ENCODE data around the gene DCDC2C. TPM values are rescaled to one million over a fixed set of nuclear protein-coding genes. Genes with fewer than 3 reads are reported as not detected.
A peak's percentile ranks its signal among the peaks of the same experiment; 100 is the strongest.

Gene DCDC2C
- total and polyA plus RNA-seq, 2 of the 4 experiments (the other 2 are of a cell fraction) = not detected

DNA sequence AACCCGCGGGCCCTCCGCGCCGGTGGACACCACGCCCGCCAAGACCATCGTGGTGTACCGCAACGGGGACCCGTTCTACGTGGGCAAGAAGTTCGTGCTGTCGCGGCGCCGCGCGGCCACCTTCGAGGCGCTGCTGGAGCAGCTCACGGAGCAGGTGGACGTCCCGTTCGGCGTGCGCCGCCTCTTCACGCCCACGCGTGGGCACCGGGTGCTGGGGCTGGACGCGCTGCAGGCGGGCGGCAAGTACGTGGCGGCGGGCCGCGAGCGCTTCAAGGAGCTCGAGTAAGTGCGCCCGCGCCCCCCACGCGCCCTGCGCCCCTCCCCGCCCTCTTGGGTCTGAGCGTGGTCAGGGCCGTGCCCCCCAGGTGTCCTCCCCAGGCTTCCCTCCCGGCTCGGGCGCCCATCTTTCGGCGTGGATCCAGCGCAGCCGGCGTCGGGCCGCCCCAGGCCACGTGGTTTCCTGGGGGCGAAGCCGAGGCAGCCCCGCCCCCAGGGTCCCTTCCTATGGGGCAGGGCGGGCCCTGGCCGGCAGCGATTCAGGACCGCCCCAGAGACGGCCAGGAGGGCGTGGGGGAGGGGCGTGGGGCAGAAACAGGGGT lies 481 bp downstream of the DCDC2C start:
- ChIA-PET CTCF (no interaction called here), POLR2A (ENCODE audit: unreplicated experiment) (no interaction called here)
- intact Hi-C loops (cut with micrococcal nuclease) = no loop called here
- ATAC-seq (ENCODE audit: low read depth) (no peak), DNase-seq (no peak)
- Histone ChIP-seq H3K9me1 (ENCODE audit: insufficient read depth, low read length) (no peaks in the 10 kb centered on the region), H3K56ac (ENCODE audit: extremely low read depth, insufficient read depth, low read length) (no peak overlapping the region), H2BK20ac (ENCODE audit: low read depth, low read length) (no peak overlapping the region), H3K23ac (ENCODE audit: low read depth, low read length) (no peak overlapping the region), H3K4me1 (ENCODE audit: control insufficient read depth, insufficient read depth, low read length) (peaks cover 5% of the 10 kb centered on the region), H3K18ac (ENCODE audit: low read depth, low read length) (no peak overlapping the region), H2AK9ac (replicated peaks; ENCODE audit: low read depth, low read length, poor library complexity) (no peak overlapping the region), H3K14ac (replicated peaks; ENCODE audit: low read depth, low read length) (no peak overlapping the region), H4K20me1 (ENCODE audit: insufficient read depth, low read length) (no peaks in the 10 kb centered on the region), H3K36me3 (ENCODE audit: control insufficient read depth, insufficient read depth, low read length) (no peaks in the 10 kb centered on the region), H2AFZ (replicated peaks; ENCODE audit: low read length, poor library complexity) (peak overlapping the region; percentile 59), H3K27ac (ENCODE audit: insufficient read depth, low read length) (no peak overlapping the region), H3K4me3 (ENCODE audit: insufficient read depth, low read depth, low read length) (no peak overlapping the region), H3K9ac (ENCODE audit: low read depth, low read length) (no peak overlapping the region), H4K5ac (ENCODE audit: low read depth, low read length) (no peak overlapping the region), H3K27me3 (ENCODE audit: control insufficient read depth, insufficient read depth, low read length) (peaks cover 15% of the 10 kb centered on the region), H3K9me3 (ENCODE audit: control insufficient read depth, insufficient read depth, low read length) (no peaks in the 10 kb centered on the region; the same call in 1 of the 2 replicates), H4K91ac (ENCODE audit: insufficient read depth, low read depth, low read length) (no peak overlapping the region), H2AK5ac (ENCODE audit: low read depth, low read length) (no peak overlapping the region), H4K8ac (ENCODE audit: low read depth in 2 of 2, low read length in 2 of 2) (no peak overlapping the region), H2BK120ac (ENCODE audit: low read depth, low read length) (no peak overlapping the region), H3K4ac (ENCODE audit: low read depth, low read length) (no peak overlapping the region), H3K79me1 (ENCODE audit: low read depth in 1 of 2, low read length in 2 of 2) (no peaks in the 10 kb centered on the region), H3K4me2 (ENCODE audit: low read depth, low read length) (no peak overlapping the region), H2BK15ac (ENCODE audit: low read depth, low read length) (no peak overlapping the region), H2BK5ac (ENCODE audit: low read depth, low read length, poor library complexity, severe bottlenecking) (no peak overlapping the region)
- TF ChIP-seq FOS (IDR thresholded peaks at IDR 0.05; ENCODE audit: low read depth, low read length) (no peak), SMC3 (IDR thresholded peaks at IDR 0.05; ENCODE audit: low read depth, low read length) (no peak), MAFK (IDR thresholded peaks at IDR 0.05; ENCODE audit: low read depth, low read length) (no peak), POLR2A (IDR thresholded peaks at IDR 0.05; ENCODE audit: low read depth, low read length) (no peak), RFX5 (IDR thresholded peaks at IDR 0.05; ENCODE audit: low read depth, low read length) (no peak), NFE2L2 (IDR thresholded peaks at IDR 0.05; ENCODE audit: low read depth, low read length) (no peak), MAZ (IDR thresholded peaks at IDR 0.05; ENCODE audit: borderline replicate concordance, low read depth, low read length) (no peak), RCOR1 (IDR thresholded peaks at IDR 0.05; ENCODE audit: insufficient replicate concordance, low read length) (no peak)
- TF ChIP-seq, protein P1, sequence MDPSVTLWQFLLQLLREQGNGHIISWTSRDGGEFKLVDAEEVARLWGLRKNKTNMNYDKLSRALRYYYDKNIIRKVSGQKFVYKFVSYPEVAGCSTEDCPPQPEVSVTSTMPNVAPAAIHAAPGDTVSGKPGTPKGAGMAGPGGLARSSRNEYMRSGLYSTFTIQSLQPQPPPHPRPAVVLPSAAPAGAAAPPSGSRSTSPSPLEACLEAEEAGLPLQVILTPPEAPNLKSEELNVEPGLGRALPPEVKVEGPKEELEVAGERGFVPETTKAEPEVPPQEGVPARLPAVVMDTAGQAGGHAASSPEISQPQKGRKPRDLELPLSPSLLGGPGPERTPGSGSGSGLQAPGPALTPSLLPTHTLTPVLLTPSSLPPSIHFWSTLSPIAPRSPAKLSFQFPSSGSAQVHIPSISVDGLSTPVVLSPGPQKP (IDR thresholded peaks at IDR 0.05; ENCODE audit: borderline replicate concordance, low read depth, low read length) = no peak
- TF ChIP-seq, protein P2, sequence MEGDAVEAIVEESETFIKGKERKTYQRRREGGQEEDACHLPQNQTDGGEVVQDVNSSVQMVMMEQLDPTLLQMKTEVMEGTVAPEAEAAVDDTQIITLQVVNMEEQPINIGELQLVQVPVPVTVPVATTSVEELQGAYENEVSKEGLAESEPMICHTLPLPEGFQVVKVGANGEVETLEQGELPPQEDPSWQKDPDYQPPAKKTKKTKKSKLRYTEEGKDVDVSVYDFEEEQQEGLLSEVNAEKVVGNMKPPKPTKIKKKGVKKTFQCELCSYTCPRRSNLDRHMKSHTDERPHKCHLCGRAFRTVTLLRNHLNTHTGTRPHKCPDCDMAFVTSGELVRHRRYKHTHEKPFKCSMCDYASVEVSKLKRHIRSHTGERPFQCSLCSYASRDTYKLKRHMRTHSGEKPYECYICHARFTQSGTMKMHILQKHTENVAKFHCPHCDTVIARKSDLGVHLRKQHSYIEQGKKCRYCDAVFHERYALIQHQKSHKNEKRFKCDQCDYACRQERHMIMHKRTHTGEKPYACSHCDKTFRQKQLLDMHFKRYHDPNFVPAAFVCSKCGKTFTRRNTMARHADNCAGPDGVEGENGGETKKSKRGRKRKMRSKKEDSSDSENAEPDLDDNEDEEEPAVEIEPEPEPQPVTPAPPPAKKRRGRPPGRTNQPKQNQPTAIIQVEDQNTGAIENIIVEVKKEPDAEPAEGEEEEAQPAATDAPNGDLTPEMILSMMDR (conservative IDR thresholded peaks at IDR 0.05; ENCODE audit: low read depth, low read length) = no peak
- in situ Hi-C loops (cut with MboI; ENCODE audit: low sequenced_read_pairs) = no loop called here
- 14% methylated on average over 44 of the region's 73 CpGs; no CpG with 5 or more reads in 1 of the 2 experiments for WGBS, 2 experiments (ENCODE audit: extremely low coverage in 2 of 2, insufficient read length in 1 of 2)
- dilution Hi-C loops (cut with HindIII; ENCODE audit: low sequenced_read_pairs, unreplicated experiment) = no loop called here
- BruUV-seq (replicated peaks) = no TSS peak
